GM23338 (cell line): Measurements from ENCODE around the gene MSANTD4. TPM values are rescaled to one million over a fixed set of nuclear protein-coding genes. Genes with fewer than 3 reads are reported as not detected.

ENCODE experiments used
- ATAC-seq: fragments of 200-7000 bp; cut with Tn5 transposase; 3 replicates; pipeline ENCODE4 v1.9.1; 2020
- DNase-seq: peaks from one replicate; pipeline ENCODE4 v3.0.0-alpha.2; 2015; ENCODE audit warnings: low spot score
- H2AFZ ChIP-seq: fragments of 200-600 bp; sonication (generic); 2 replicates; pipeline ENCODE4 v1.8.0; 2016; ENCODE audit warnings: antibody characterized with exemption, mild to moderate bottlenecking, moderate library complexity
- H3F3A ChIP-seq: fragments of 200-600 bp; sonication (generic); replicated peaks from 2 replicates; pipeline ENCODE4 v1.8.0; 2017; ENCODE audit warnings: antibody characterized with exemption, mixed run types, low read depth
- H3K27ac ChIP-seq: fragments of 200-600 bp; sonication (generic); 2 replicates; pipeline ENCODE4 v1.6.1; 2016; ENCODE audit warnings: low read depth
- H3K27me3 ChIP-seq: fragments of 200-600 bp; sonication (generic); 2 replicates; pipeline ENCODE4 v1.8.0; 2016; ENCODE audit warnings: mild to moderate bottlenecking, mixed run types, moderate library complexity; ENCODE audit not compliant: insufficient read depth
- H3K36me3 ChIP-seq: fragments of 200-600 bp; sonication (generic); 2 replicates; pipeline ENCODE4 v1.8.0; 2016; ENCODE audit warnings: mild to moderate bottlenecking; ENCODE audit not compliant: insufficient read depth
- H3K4me1 ChIP-seq: fragments of 200-600 bp; sonication (generic); 2 replicates; pipeline ENCODE4 v1.8.0; 2016; ENCODE audit warnings: mild to moderate bottlenecking, moderate library complexity; ENCODE audit not compliant: insufficient read depth
- H3K4me2 ChIP-seq: fragments of 200-600 bp; sonication (generic); 2 replicates; pipeline ENCODE4 v1.7.1; 2017; ENCODE audit warnings: mixed run types
- H3K4me3 ChIP-seq: fragments of 200-600 bp; sonication (generic); 2 replicates; pipeline ENCODE4 v1.6.1; 2016; ENCODE audit warnings: mixed run types
- H3K79me2 ChIP-seq: fragments of 200-600 bp; sonication (generic); replicated peaks from 2 replicates; pipeline ENCODE4 v1.8.0; 2017; ENCODE audit warnings: mild to moderate bottlenecking; ENCODE audit not compliant: insufficient read depth
- H3K9me2 ChIP-seq: fragments of 200-600 bp; sonication (generic); 2 replicates; pipeline ENCODE4 v1.8.0; 2017; ENCODE audit not compliant: insufficient read depth
- H4K20me1 ChIP-seq: fragments of 200-600 bp; sonication (generic); replicated peaks from 2 replicates; pipeline ENCODE4 v1.8.0; 2017; ENCODE audit warnings: mild to moderate bottlenecking; ENCODE audit not compliant: insufficient read depth
- H3K27ac Mint-ChIP-seq: 2 replicates; pipeline ENCODE4 v1.8.0; 2020; ENCODE audit warnings: inconsistent platforms, mild to moderate bottlenecking, moderate library complexity, mixed read lengths
- H3K27me3 Mint-ChIP-seq: 3 replicates; pipeline ENCODE4 v1.8.0; 2022; ENCODE audit warnings: low read depth, mild to moderate bottlenecking, moderate library complexity, mixed read lengths, inconsistent platforms; ENCODE audit not compliant: insufficient read depth, poor library complexity
- H3K36me3 Mint-ChIP-seq: 3 replicates; pipeline ENCODE4 v1.8.0; 2021; ENCODE audit warnings: low read depth, mild to moderate bottlenecking, inconsistent platforms, moderate library complexity, mixed read lengths
- H3K4me1 Mint-ChIP-seq: 3 replicates; pipeline ENCODE4 v1.8.0; 2020; ENCODE audit warnings: mild to moderate bottlenecking, inconsistent platforms, mixed read lengths
- H3K4me3 Mint-ChIP-seq: 3 replicates; pipeline ENCODE4 v1.8.0; 2021; ENCODE audit warnings: moderate library complexity, mild to moderate bottlenecking, inconsistent platforms, mixed read lengths
- H3K9me3 Mint-ChIP-seq: 3 replicates; pipeline ENCODE4 v1.8.0; 2020; ENCODE audit warnings: moderate library complexity, mild to moderate bottlenecking, inconsistent platforms, mixed read lengths
- CREB1 ChIP-seq: fragments of 250-450 bp; sonication (Bioruptor Pico); IDR thresholded peaks from 2 replicates; pipeline ENCODE4 v1.5.0; 2020; ENCODE audit warnings: low read depth, mild to moderate bottlenecking, moderate library complexity
- CTCF ChIP-seq, 2 experiments: fragments of 200-600 bp in 1 of 2; sonication (generic) in 1 of 2; conservative IDR thresholded peaks; 2 replicates each; pipeline versions ENCODE4 v1.5.1 to v1.6.1; 2016 to 2017; ENCODE audit warnings: antibody characterized with exemption in 2 of 2, low read depth in 2 of 2, mild to moderate bottlenecking in 2 of 2, moderate library complexity in 1 of 2
- ETS1 ChIP-seq: IDR thresholded peaks from 2 replicates; pipeline ENCODE4 v1.6.1; 2016; ENCODE audit warnings: antibody characterized with exemption
- EZH2phosphoT487 ChIP-seq: fragments of 200-600 bp; sonication (generic); IDR thresholded peaks from one replicate; pipeline ENCODE4 v1.8.1; 2018; ENCODE audit warnings: antibody characterized with exemption; ENCODE audit not compliant: unreplicated experiment
- JUNB ChIP-seq: IDR thresholded peaks from one replicate; pipeline ENCODE4 v1.6.1; 2016; ENCODE audit warnings: antibody characterized with exemption; ENCODE audit not compliant: unreplicated experiment
- NANOG ChIP-seq: IDR thresholded peaks from 2 replicates; pipeline ENCODE4 v1.6.1; 2016; ENCODE audit warnings: antibody characterized with exemption, borderline replicate concordance
- POLR2AphosphoS5 ChIP-seq: IDR thresholded peaks from 2 replicates; pipeline ENCODE4 v1.6.1; 2016; ENCODE audit warnings: antibody characterized with exemption, low read depth
- REST ChIP-seq: IDR thresholded peaks from one replicate; pipeline ENCODE4 v1.6.1; 2018; ENCODE audit warnings: antibody characterized with exemption; ENCODE audit not compliant: unreplicated experiment
- ZNF114 ChIP-seq: fragments of 250-450 bp; sonication (Bioruptor Pico); IDR thresholded peaks from 2 replicates; pipeline ENCODE4 v1.5.0; 2020; ENCODE audit warnings: mild to moderate bottlenecking, moderate library complexity
- ZNF331 ChIP-seq: fragments of 250-450 bp; sonication (Bioruptor Pico); IDR thresholded peaks from 2 replicates; pipeline ENCODE4 v1.5.0; 2020; ENCODE audit warnings: low read depth, mild to moderate bottlenecking, moderate library complexity
- polyA plus RNA-seq: library from polyadenylated mRNA; unstranded; fragments of >200 nt; fragmentation: Nextera tagmentation; extraction: Ambion mirVana; gene quantifications from 2 replicates; pipeline ENCODE4 v1.2.1, GENCODE V29; 2016
- total RNA-seq: library from RNA; depleted of rRNA; stranded (reverse); fragments of >200 nt; shearing (Covaris generic); gene quantifications from 2 replicates; pipeline ENCODE4 v1.2.3, GENCODE V29; 2014

MSANTD4 gene
- total and polyA plus RNA-seq, 2 experiments from 2014 or later, result 13.2 to 31.1 TPM

GRCh38 chr11:106015066-106015465 is 7.0 kb downstream of the MSANTD4 start:
- TF ChIP-seq CTCF (conservative IDR thresholded peaks at IDR 0.05; ENCODE audit: low read depth in 2 of 2) (no peak), REST (no peak), JUNB (no peak), EZH2phosphoT487 (no peak), ETS1 (no peak), CREB1 (CRISPR knock-in tag) (no peak), POLR2AphosphoS5 (no peak), ZNF114 (CRISPR knock-in tag) (no peak), ZNF331 (CRISPR knock-in tag) (no peak)
- peaks cover 42% of the 10 kb centered on the region for H3K4me1 Mint-ChIP-seq
- Histone ChIP-seq H4K20me1 (peaks cover 9% of the 10 kb centered on the region), H2AFZ (no peak overlapping the region), H3K4me1 (peaks cover 37% of the 10 kb centered on the region), H3K27me3 (no peaks in the 10 kb centered on the region), H3K27ac (no peak overlapping the region), H3K79me2 (peaks cover 90% of the 10 kb centered on the region), H3K4me2 (no peak overlapping the region), H3K36me3 (peaks cover 5% of the 10 kb centered on the region; the same call in 1 of the 2 replicates), H3F3A (no peaks in the 10 kb centered on the region), H3K9me2 (no peaks in the 10 kb centered on the region), H3K4me3 (no peak overlapping the region)
- H3K27me3 Mint-ChIP-seq, result no peaks in the 10 kb centered on the region
- H3K4me3 Mint-ChIP-seq, result no peak overlapping the region
- H3K36me3 Mint-ChIP-seq, result peaks cover 10% of the 10 kb centered on the region
- no peaks in the 10 kb centered on the region for H3K9me3 Mint-ChIP-seq
- no peak for DNase-seq
- no peak for ATAC-seq
- no peak overlapping the region for H3K27ac Mint-ChIP-seq

- DNase-seq (no peak), ATAC-seq (no peak)
- H3K4me3 ChIP-seq, result no peak overlapping the region
- no peaks in the 10 kb centered on the region for H3K27me3 ChIP-seq
- no peak overlapping the region for H2AFZ ChIP-seq
- H3K27ac Mint-ChIP-seq, result no peak overlapping the region
- H3K4me1 ChIP-seq, result peaks cover 33% of the 10 kb centered on the region
- H4K20me1 ChIP-seq, result peaks cover 11% of the 10 kb centered on the region
- H3K36me3 ChIP-seq, result peaks cover 9% of the 10 kb centered on the region; the same call in 1 of the 2 replicates
- H3K27ac ChIP-seq, result no peak overlapping the region
- H3K4me2 ChIP-seq, result 0 out of 2 replicates have a peak overlapping the region, but pooled peaks have one; percentile 11
- H3K36me3 Mint-ChIP-seq, result peaks cover 14% of the 10 kb centered on the region
- H3K79me2 ChIP-seq, result peaks cover 90% of the 10 kb centered on the region
- H3K9me3 Mint-ChIP-seq, result no peaks in the 10 kb centered on the region
- H3K27me3 Mint-ChIP-seq, result no peaks in the 10 kb centered on the region
- H3F3A ChIP-seq, result no peaks in the 10 kb centered on the region
- no peaks in the 10 kb centered on the region for H3K9me2 ChIP-seq
- H3K4me3 Mint-ChIP-seq, result no peak overlapping the region
- peaks cover 38% of the 10 kb centered on the region for H3K4me1 Mint-ChIP-seq
- TF ChIP-seq EZH2phosphoT487, result no peak
- no peak for TF ChIP-seq ZNF331 (CRISPR knock-in tag)
- TF ChIP-seq ZNF114 (CRISPR knock-in tag), result no peak
- TF ChIP-seq ETS1, result no peak
- TF ChIP-seq NANOG, result no peak
- TF ChIP-seq JUNB, result no peak
- TF ChIP-seq POLR2AphosphoS5, result no peak
- TF ChIP-seq CTCF (conservative IDR thresholded peaks at IDR 0.05; ENCODE audit: low read depth in 2 of 2), result no peak
- TF ChIP-seq CREB1 (CRISPR knock-in tag), result no peak
Measured at GRCh38 chr11:106014620-106015019, 7.4 kb downstream of the MSANTD4 start.
